Transverse colon (tissue), 4 donors: Measurements from ENCODE around the gene TFDP2. TPM values are rescaled to one million over a fixed set of nuclear protein-coding genes. Genes with fewer than 3 reads are reported as not detected.

Source experiments
- DNase-seq: peaks from one replicate; pipeline ENCODE4 v3.0.0-alpha.2; 2019
- H3K27ac ChIP-seq, 4 donors: fragments of 200-600 bp; sonication (generic); 2 replicates each; pipeline ENCODE4 v1.5.1; 2016 to 2018; ENCODE audit warnings: inconsistent platforms in 4 of 4
- H3K27me3 ChIP-seq: fragments of 200-600 bp; sonication (generic); 2 replicates; pipeline ENCODE4 v1.5.1; 2017; ENCODE audit warnings: inconsistent platforms
- H3K36me3 ChIP-seq, 4 donors: fragments of 200-600 bp; sonication (generic); 2 replicates each; pipeline ENCODE4 v1.5.1; 2017 to 2019; ENCODE audit warnings: inconsistent platforms in 4 of 4
- H3K4me1 ChIP-seq, 4 donors: fragments of 200-600 bp; sonication (generic); 2 replicates each; pipeline ENCODE4 v1.5.1; 2017 to 2020; ENCODE audit warnings: inconsistent platforms in 4 of 4
- H3K4me3 ChIP-seq, 4 donors: fragments of 200-600 bp; sonication (generic); 1 replicate in 1 of 4; 2 replicates in 3 of 4; pipeline versions ENCODE4 v1.5.1 to v1.6.1; 2017 to 2019; ENCODE audit warnings: inconsistent platforms in 4 of 4
- H3K9me3 ChIP-seq, 2 donors: fragments of 200-600 bp; sonication (generic); 2 replicates each; pipeline ENCODE4 v1.5.1; 2017 to 2019; ENCODE audit warnings: inconsistent platforms in 2 of 2
- CTCF ChIP-seq, 5 experiments: fragments of 200-600 bp in 3 of 5; fragments of 450-650 bp in 2 of 5; sonication (generic) in 3 of 5; IDR thresholded peaks; 1 replicate in 2 of 5; 2 replicates in 3 of 5; pipeline ENCODE4 v1.5.1; 2016 to 2017; ENCODE audit warnings: antibody characterized with exemption in 5 of 5, inconsistent platforms in 3 of 5, mild to moderate bottlenecking in 2 of 5, moderate library complexity in 1 of 5
- EP300 ChIP-seq: sonication (generic); formaldehyde crosslinking; IDR thresholded peaks from one replicate; pipeline ENCODE4 v1.6.1; 2017; ENCODE audit warnings: antibody characterized with exemption, low read depth
- POLR2A ChIP-seq: fragments of 450-650 bp; IDR thresholded peaks from one replicate; pipeline ENCODE4 v1.6.1; 2016; ENCODE audit warnings: antibody characterized with exemption, mild to moderate bottlenecking, moderate library complexity
- POLR2AphosphoS5 ChIP-seq, 3 donors: sonication (generic); formaldehyde crosslinking; IDR thresholded peaks; one replicate each; pipeline ENCODE4 v1.6.1; 2016; ENCODE audit warnings: antibody characterized with exemption in 3 of 3
- WGBS, 2 donors: methylation state at CpG; one replicate each; pipeline ENCODE4 v1.1.5; 2018; ENCODE audit warnings: low coverage in 1 of 2; 5-methylcytosine and 5-hydroxymethylcytosine counted together
- in situ Hi-C, 4 donors: fragments of 200-750 bp; cut with MboI; loops; one replicate each; pipeline versions ENCODE4 v1.15.0 to v1.15.1; 2017; ENCODE audit warnings: low sequenced_read_pairs in 3 of 4, low pct_ligation_motif_present in 1 of 4, low pct_unique_long_range_greater_than_20kb in 1 of 4
- intact Hi-C: fragments of 100-400 bp; cut with DNase I; formaldehyde crosslinking; loops from one replicate; pipeline ENCODE4 v1.15.1; 2023; ENCODE audit warnings: low total_unique reads
- total RNA-seq, 4 donors: library from RNA; depleted of rRNA; stranded (reverse); fragments of >200 nt; gene quantifications; one replicate each; pipeline ENCODE4 v1.1.0, GENCODE V29; 2016

TFDP2 gene
- total RNA-seq, 4 donors from 2014 or later = 10.3 to 69.2 (median 41.3) TPM

- no peak overlapping the region for H3K27ac ChIP-seq
- no peak overlapping the region for H3K4me3 ChIP-seq
- in situ Hi-C loops = no loop called here
- no peak for DNase-seq
- TF ChIP-seq POLR2AphosphoS5 (IDR thresholded peaks at IDR 0.05) = no peak
- TF ChIP-seq EP300 = no peak
- TF ChIP-seq CTCF (IDR thresholded peaks at IDR 0.05) = no peak
- TF ChIP-seq POLR2A = no peak
- H3K36me3 ChIP-seq = peaks cover 0 to 61% (median 20%) of the 10 kb centered on the region in 4 donors
- no peaks in the 10 kb centered on the region for H3K9me3 ChIP-seq
- intact Hi-C loops = no loop called here
- no peaks in the 10 kb centered on the region for H3K27me3 ChIP-seq
- no peaks in the 10 kb centered on the region for H3K4me1 ChIP-seq
- 94% methylated on average over 2 of the region's 2 CpGs for WGBS, 2 donors
Observed at GRCh38 chr3:142174559-142174958, 25.2 kb upstream of the TFDP2 start.

GRCh38 chr3:142168514-142168913 lies 19.2 kb upstream of the TFDP2 start:
- Histone ChIP-seq H3K9me3 (no peaks in the 10 kb centered on the region), H3K4me1 (no peaks in the 10 kb centered on the region), H3K4me3 (no peak overlapping the region), H3K27me3 (no peaks in the 10 kb centered on the region), H3K36me3 (peaks cover 0 to 56% (median 21%) of the 10 kb centered on the region in 4 donors), H3K27ac (no peak overlapping the region)
- intact Hi-C loops (no loop called here), in situ Hi-C loops (no loop called here)
- no peak for DNase-seq
- WGBS, 2 donors = 84 to 90% methylated on average over 2 to 3 of the region's 3 CpGs
- TF ChIP-seq CTCF (IDR thresholded peaks at IDR 0.05) = no peak

- Histone ChIP-seq H3K4me1 (no peaks in the 10 kb centered on the region), H3K27me3 (no peaks in the 10 kb centered on the region), H3K9me3 (no peaks in the 10 kb centered on the region), H3K27ac (no peak overlapping the region), H3K4me3 (no peak overlapping the region), H3K36me3 (peaks cover 0 to 26% (median 12%) of the 10 kb centered on the region in 4 donors)
- no peak for TF ChIP-seq POLR2A
- TF ChIP-seq CTCF (IDR thresholded peaks at IDR 0.05) = no peak
- TF ChIP-seq EP300 = no peak
- no peak for TF ChIP-seq POLR2AphosphoS5 (IDR thresholded peaks at IDR 0.05)
- in situ Hi-C loops (no loop called here), intact Hi-C loops (no loop called here)
- WGBS, 2 donors = 92 to 95% methylated on average over 3 of the region's 3 CpGs
- no peak for DNase-seq
Observed at GRCh38 chr3:142165194-142165593, 15.8 kb upstream of the TFDP2 start.

GRCh38 chr3:142159083-142159740 lies 9.9 kb upstream of the TFDP2 start:
- H3K36me3 ChIP-seq = peaks cover 0 to 4% (median 0%) of the 10 kb centered on the region in 4 donors
- no peak for DNase-seq
- no peak overlapping the region for H3K27ac ChIP-seq
- WGBS, 2 donors = 83 to 87% methylated on average over 4 of the region's 4 CpGs
- H3K4me1 ChIP-seq = no peaks in the 10 kb centered on the region
- in situ Hi-C loops (no loop called here), intact Hi-C loops (no loop called here)
- H3K9me3 ChIP-seq = no peaks in the 10 kb centered on the region
- H3K4me3 ChIP-seq = no peak overlapping the region
- TF ChIP-seq POLR2AphosphoS5 (IDR thresholded peaks at IDR 0.05) (no peak), CTCF (IDR thresholded peaks at IDR 0.05) (no peak), EP300 (no peak), POLR2A (no peak)
- no peaks in the 10 kb centered on the region for H3K27me3 ChIP-seq
